ENCODE measurements around the gene RPL3. TPM values are rescaled to one million over a fixed set of nuclear protein-coding genes. Genes with fewer than 3 reads are reported as not detected.

The RPL3 gene
- total RNA-seq, 1 experiment from 2014 or later: 1,668 TPM

DNA sequence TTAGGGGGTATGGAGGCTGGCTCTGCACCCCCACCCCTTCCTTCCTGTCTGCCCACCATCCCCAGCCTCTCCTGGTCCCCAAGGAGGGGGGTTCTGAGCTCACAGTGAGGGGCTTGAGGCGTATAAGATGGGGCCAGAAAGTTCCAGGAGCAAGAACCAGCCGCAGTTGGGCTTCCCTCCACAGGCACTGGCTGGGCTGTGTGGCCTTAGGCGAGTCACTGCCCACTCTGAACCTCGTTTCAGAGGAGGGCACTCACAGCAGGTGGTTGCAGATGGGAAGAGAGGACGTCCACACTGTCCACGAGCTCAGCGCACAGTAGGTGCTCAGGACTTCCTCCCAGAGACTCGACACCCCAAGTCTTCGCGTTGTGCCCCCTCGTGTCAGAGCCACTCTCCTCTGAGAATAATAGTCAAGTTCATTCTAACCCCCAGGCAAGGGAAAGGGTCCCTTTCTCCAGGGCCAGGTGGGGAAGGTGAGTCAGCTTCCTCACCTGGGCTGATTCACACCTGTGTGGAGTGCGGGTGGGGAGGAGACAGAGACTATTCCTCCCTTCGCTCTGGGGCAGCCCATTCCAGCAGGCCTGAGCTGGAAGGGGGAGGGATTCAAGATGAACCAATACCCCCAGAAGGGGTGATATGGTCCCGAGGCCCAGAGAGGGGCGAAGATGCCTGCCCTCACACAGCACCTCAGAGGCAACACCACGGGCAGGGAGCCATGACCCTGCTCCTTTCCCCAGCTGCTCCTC is 29.3 kb downstream of the RPL3 start:
- POLR2A ChIA-PET: no interaction called here
- Mint-ChIP-seq H3K4me1 (ENCODE audit: low read depth, unreplicated experiment) (peaks cover 17% of the 10 kb centered on the region), H3K36me3 (ENCODE audit: insufficient read depth, unreplicated experiment) (peaks cover 5% of the 10 kb centered on the region), H3K9me3 (ENCODE audit: unreplicated experiment) (peaks cover 10% of the 10 kb centered on the region), H3K4me3 (ENCODE audit: unreplicated experiment) (no peak overlapping the region), H3K27me3 (ENCODE audit: insufficient read depth, unreplicated experiment) (no peaks in the 10 kb centered on the region), H3K27ac (ENCODE audit: unreplicated experiment) (no peak overlapping the region)
- CTCF ChIA-PET: interaction anchor here (0.6 kb wide), 1 partner anchor 309 kb away, joined by 3 read pairs; no protein-coding TSS in a partner anchor
- intact Hi-C loops (cut with micrococcal nuclease; ENCODE audit: unreplicated experiment): loop anchor here (5.0 kb wide), 1 partner anchor 38 kb away; no protein-coding TSS in a partner anchor
- DNase-seq: no peak
- BruUV-seq (replicated peaks): no TSS peak
- Histone ChIP-seq H3K4me1 (peaks cover 44% of the 10 kb centered on the region), H3K4me3 (ENCODE audit: low read depth, low read length) (no peak overlapping the region), H3K9me3 (no peaks in the 10 kb centered on the region), H3K27me3 (replicated peaks; ENCODE audit: control insufficient read depth, insufficient read depth, low read length) (no peaks in the 10 kb centered on the region), H3K36me3 (ENCODE audit: control insufficient read depth, insufficient read depth, low read length) (no peaks in the 10 kb centered on the region)
- TF ChIP-seq, protein P1, sequence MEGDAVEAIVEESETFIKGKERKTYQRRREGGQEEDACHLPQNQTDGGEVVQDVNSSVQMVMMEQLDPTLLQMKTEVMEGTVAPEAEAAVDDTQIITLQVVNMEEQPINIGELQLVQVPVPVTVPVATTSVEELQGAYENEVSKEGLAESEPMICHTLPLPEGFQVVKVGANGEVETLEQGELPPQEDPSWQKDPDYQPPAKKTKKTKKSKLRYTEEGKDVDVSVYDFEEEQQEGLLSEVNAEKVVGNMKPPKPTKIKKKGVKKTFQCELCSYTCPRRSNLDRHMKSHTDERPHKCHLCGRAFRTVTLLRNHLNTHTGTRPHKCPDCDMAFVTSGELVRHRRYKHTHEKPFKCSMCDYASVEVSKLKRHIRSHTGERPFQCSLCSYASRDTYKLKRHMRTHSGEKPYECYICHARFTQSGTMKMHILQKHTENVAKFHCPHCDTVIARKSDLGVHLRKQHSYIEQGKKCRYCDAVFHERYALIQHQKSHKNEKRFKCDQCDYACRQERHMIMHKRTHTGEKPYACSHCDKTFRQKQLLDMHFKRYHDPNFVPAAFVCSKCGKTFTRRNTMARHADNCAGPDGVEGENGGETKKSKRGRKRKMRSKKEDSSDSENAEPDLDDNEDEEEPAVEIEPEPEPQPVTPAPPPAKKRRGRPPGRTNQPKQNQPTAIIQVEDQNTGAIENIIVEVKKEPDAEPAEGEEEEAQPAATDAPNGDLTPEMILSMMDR (IDR thresholded peaks at IDR 0.05; ENCODE audit: insufficient read depth in 1 of 2, low read depth in 1 of 2, low read length in 1 of 2, severe bottlenecking in 1 of 2, unreplicated experiment in 1 of 2): no peak

GRCh38 chr22:39289533-39289932 is 29.9 kb downstream of the RPL3 start:
- Histone ChIP-seq H3K36me3 (ENCODE audit: control insufficient read depth, insufficient read depth, low read length) (no peaks in the 10 kb centered on the region), H3K4me3 (ENCODE audit: low read depth, low read length) (no peak overlapping the region), H3K9me3 (no peaks in the 10 kb centered on the region), H3K4me1 (peaks cover 40% of the 10 kb centered on the region), H3K27me3 (replicated peaks; ENCODE audit: control insufficient read depth, insufficient read depth, low read length) (no peaks in the 10 kb centered on the region)
- TF ChIP-seq, protein P1 (IDR thresholded peaks at IDR 0.05; ENCODE audit: insufficient read depth in 1 of 2, low read depth in 1 of 2, low read length in 1 of 2, severe bottlenecking in 1 of 2, unreplicated experiment in 1 of 2): no peak
- BruUV-seq (replicated peaks): no TSS peak
- CTCF ChIA-PET: no interaction called here
- Mint-ChIP-seq H3K4me1 (ENCODE audit: low read depth, unreplicated experiment) (peaks cover 17% of the 10 kb centered on the region), H3K36me3 (ENCODE audit: insufficient read depth, unreplicated experiment) (peaks cover 5% of the 10 kb centered on the region), H3K9me3 (ENCODE audit: unreplicated experiment) (peaks cover 10% of the 10 kb centered on the region), H3K27ac (ENCODE audit: unreplicated experiment) (no peak overlapping the region), H3K4me3 (ENCODE audit: unreplicated experiment) (no peak overlapping the region), H3K27me3 (ENCODE audit: insufficient read depth, unreplicated experiment) (no peaks in the 10 kb centered on the region)
- no peak for DNase-seq
- intact Hi-C loops (cut with micrococcal nuclease; ENCODE audit: unreplicated experiment): no loop called here
- POLR2A ChIA-PET: no interaction called here

GRCh38 chr22:39288135-39288898 is 31.1 kb downstream of the RPL3 start:
- DNase-seq: no peak
- H3K36me3 ChIP-seq (ENCODE audit: control insufficient read depth, insufficient read depth, low read length): no peaks in the 10 kb centered on the region
- Mint-ChIP-seq H3K9me3 (ENCODE audit: unreplicated experiment) (peaks cover 10% of the 10 kb centered on the region), H3K36me3 (ENCODE audit: insufficient read depth, unreplicated experiment) (peaks cover 5% of the 10 kb centered on the region), H3K4me3 (ENCODE audit: unreplicated experiment) (no peak overlapping the region), H3K4me1 (ENCODE audit: low read depth, unreplicated experiment) (peaks cover 10% of the 10 kb centered on the region), H3K27me3 (ENCODE audit: insufficient read depth, unreplicated experiment) (no peaks in the 10 kb centered on the region), H3K27ac (ENCODE audit: unreplicated experiment) (no peak overlapping the region)
- intact Hi-C loops (cut with micrococcal nuclease; ENCODE audit: unreplicated experiment): no loop called here
- ChIA-PET POLR2A (no interaction called here), CTCF (no interaction called here)
- no peaks in the 10 kb centered on the region for H3K27me3 ChIP-seq (replicated peaks; ENCODE audit: control insufficient read depth, insufficient read depth, low read length)
- H3K4me1 ChIP-seq: peaks cover 28% of the 10 kb centered on the region
- TF ChIP-seq, protein P1 (IDR thresholded peaks at IDR 0.05; ENCODE audit: insufficient read depth in 1 of 2, low read depth in 1 of 2, low read length in 1 of 2, severe bottlenecking in 1 of 2, unreplicated experiment in 1 of 2): no peak
- no peak overlapping the region for H3K4me3 ChIP-seq (ENCODE audit: low read depth, low read length)
- H3K9me3 ChIP-seq: no peaks in the 10 kb centered on the region
- no TSS peak for BruUV-seq (replicated peaks)
